H9 (cell line): ENCODE data around the gene DCAF15. TPM values are rescaled to one million over a fixed set of nuclear protein-coding genes. Genes with fewer than 3 reads are reported as not detected.

Experiments used
- DNase-seq: peaks from one replicate; pipeline ENCODE4 v3.0.0-alpha.2; 2017
- H2AFZ ChIP-seq: one replicate; pipeline ENCODE4 v1.6.1; 2013; ENCODE audit warnings: mild to moderate bottlenecking, low read length, control low read depth, moderate library complexity
- H2AK5ac ChIP-seq: 2 replicates; pipeline ENCODE4 v1.6.1; 2013; ENCODE audit warnings: low read length, control low read depth, mixed read lengths; ENCODE audit not compliant: insufficient read length
- H2BK120ac ChIP-seq: one replicate; pipeline ENCODE4 v1.6.1; 2013; ENCODE audit warnings: low read depth, mild to moderate bottlenecking, low read length, control low read depth, inconsistent platforms; ENCODE audit not compliant: poor library complexity, severe bottlenecking
- H2BK12ac ChIP-seq: 2 replicates; pipeline ENCODE4 v1.6.1; 2013; ENCODE audit warnings: low read length, control low read depth, mixed read lengths, low read depth; ENCODE audit not compliant: insufficient read length
- H2BK15ac ChIP-seq: 2 replicates; pipeline ENCODE4 v1.6.1; 2013; ENCODE audit warnings: low read depth, low read length, control low read depth
- H2BK20ac ChIP-seq: one replicate; pipeline ENCODE4 v1.6.1; 2013; ENCODE audit warnings: low read depth, mild to moderate bottlenecking, low read length, control low read depth, inconsistent platforms; ENCODE audit not compliant: poor library complexity, severe bottlenecking
- H2BK5ac ChIP-seq: 2 replicates; pipeline ENCODE4 v1.6.1; 2013; ENCODE audit warnings: low read length, control low read depth, mixed read lengths; ENCODE audit not compliant: insufficient read length
- H3K14ac ChIP-seq: 2 replicates; pipeline ENCODE4 v1.6.1; 2013; ENCODE audit warnings: low read length, control low read depth; ENCODE audit not compliant: insufficient read depth
- H3K18ac ChIP-seq: 2 replicates; pipeline ENCODE4 v1.6.1; 2013; ENCODE audit warnings: low read depth, mild to moderate bottlenecking, mixed read lengths, low read length, control low read depth; ENCODE audit not compliant: insufficient read length
- H3K23ac ChIP-seq: 2 replicates; pipeline ENCODE4 v1.6.1; 2013; ENCODE audit warnings: low read length, control low read depth, mixed read lengths, low read depth; ENCODE audit not compliant: insufficient read length
- H3K23me2 ChIP-seq: 2 replicates; pipeline ENCODE4 v1.6.1; 2013; ENCODE audit warnings: low read depth, mild to moderate bottlenecking, mixed read lengths, low read length, control low read depth; ENCODE audit not compliant: insufficient read length, poor library complexity, severe bottlenecking
- H3K27ac ChIP-seq: 2 replicates; pipeline ENCODE4 v1.5.1; 2013; ENCODE audit warnings: low read length, control low read depth, mixed read lengths, low read depth; ENCODE audit not compliant: insufficient read length
- H3K27me3 ChIP-seq: 2 replicates; pipeline ENCODE4 v1.6.1; 2013; ENCODE audit warnings: low read length, control low read depth, inconsistent platforms; ENCODE audit not compliant: insufficient read depth
- H3K4ac ChIP-seq: 2 replicates; pipeline ENCODE4 v1.6.1; 2013; ENCODE audit warnings: low read depth, mild to moderate bottlenecking, control low read depth, inconsistent platforms, low read length, moderate library complexity
- H3K4me1 ChIP-seq: 2 replicates; pipeline ENCODE4 v1.6.1; 2013; ENCODE audit warnings: low read length, control low read depth, inconsistent platforms; ENCODE audit not compliant: insufficient read depth
- H3K4me2 ChIP-seq: 2 replicates; pipeline ENCODE4 v1.6.1; 2013; ENCODE audit warnings: low read length, control low read depth, mixed read lengths; ENCODE audit not compliant: insufficient read length, insufficient read depth
- H3K56ac ChIP-seq: 2 replicates; pipeline ENCODE4 v1.6.1; 2013; ENCODE audit warnings: low read depth, mild to moderate bottlenecking, mixed read lengths, low read length, control low read depth; ENCODE audit not compliant: insufficient read length
- H3K79me1 ChIP-seq: 2 replicates; pipeline ENCODE4 v1.6.1; 2013; ENCODE audit warnings: low read depth, mild to moderate bottlenecking, moderate library complexity, low read length, control low read depth, inconsistent platforms; ENCODE audit not compliant: insufficient read depth, poor library complexity, severe bottlenecking
- H3K79me2 ChIP-seq: 2 replicates; pipeline ENCODE4 v1.6.1; 2013; ENCODE audit warnings: low read length, control low read depth, inconsistent platforms; ENCODE audit not compliant: insufficient read depth
- H3K9ac ChIP-seq: 2 replicates; pipeline ENCODE4 v1.6.1; 2013; ENCODE audit warnings: low read length, control low read depth, mixed read lengths; ENCODE audit not compliant: insufficient read length; ENCODE audit errors: extremely low read depth
- H3K9me3 ChIP-seq: one replicate; pipeline ENCODE4 v1.6.1; 2013; ENCODE audit warnings: low read depth, low read length, inconsistent platforms; ENCODE audit not compliant: control insufficient read depth
- H3T11ph ChIP-seq: one replicate; pipeline ENCODE4 v1.6.1; 2013; ENCODE audit warnings: mild to moderate bottlenecking, low read length, control low read depth, inconsistent platforms
- H4K20me1 ChIP-seq: one replicate; pipeline ENCODE4 v1.6.1; 2013; ENCODE audit not compliant: control insufficient read depth, insufficient read length, insufficient read depth
- H4K5ac ChIP-seq: 2 replicates; pipeline ENCODE4 v1.6.1; 2013; ENCODE audit warnings: low read depth, mild to moderate bottlenecking, mixed read lengths, low read length, control low read depth; ENCODE audit not compliant: insufficient read length
- H4K8ac ChIP-seq: replicated peaks from 2 replicates; pipeline ENCODE4 v1.6.1; 2013; ENCODE audit warnings: low read length, control low read depth, mixed read lengths, low read depth; ENCODE audit not compliant: insufficient read length
- H4K91ac ChIP-seq: 2 replicates; pipeline ENCODE4 v1.6.1; 2013; ENCODE audit warnings: low read depth, mild to moderate bottlenecking, moderate library complexity, mixed read lengths, low read length, control low read depth; ENCODE audit not compliant: insufficient read length
- H3K27ac Mint-ChIP-seq, 3 experiments: 2 replicates in 2 of 3; 3 replicates in 1 of 3; pipeline ENCODE4 v1.8.0; 2020 to 2021; ENCODE audit warnings: mixed read lengths in 3 of 3, mild to moderate bottlenecking in 1 of 3, moderate library complexity in 1 of 3
- H3K27me3 Mint-ChIP-seq: 2 replicates; pipeline ENCODE4 v1.8.0; 2021; ENCODE audit warnings: low read depth, mild to moderate bottlenecking, moderate library complexity, mixed read lengths
- H3K36me3 Mint-ChIP-seq, 3 experiments: 2 replicates in 2 of 3; 3 replicates in 1 of 3; pipeline ENCODE4 v1.8.0; 2020 to 2021; ENCODE audit warnings: low read depth in 3 of 3, mixed read lengths in 3 of 3; ENCODE audit not compliant: insufficient read depth in 1 of 3
- H3K4me1 Mint-ChIP-seq, 2 experiments: 2 replicates each; pipeline ENCODE4 v1.8.0; 2020; ENCODE audit warnings: mixed read lengths in 2 of 2
- H3K4me3 Mint-ChIP-seq, 2 experiments: 2 replicates in 1 of 2; 3 replicates in 1 of 2; pipeline ENCODE4 v1.8.0; 2020 to 2021; ENCODE audit warnings: mild to moderate bottlenecking in 2 of 2, mixed read lengths in 2 of 2, moderate library complexity in 1 of 2
- H3K9me3 Mint-ChIP-seq, 2 experiments: 2 replicates in 1 of 2; 3 replicates in 1 of 2; pipeline ENCODE4 v1.8.0; 2020; ENCODE audit warnings: mild to moderate bottlenecking in 2 of 2, mixed read lengths in 2 of 2, moderate library complexity in 1 of 2
- WGBS: extraction: QIAGEN DNeasy Blood & Tissue Kit; methylation state at CpG from one replicate; pipeline ENCODE4 v1.1.7; 2013; ENCODE audit warnings: missing lambda C conversion rate, low lambda C conversion rate, mixed read lengths; ENCODE audit not compliant: insufficient read length; ENCODE audit errors: extremely low coverage; 5-methylcytosine and 5-hydroxymethylcytosine counted together
- total RNA-seq: library from RNA; stranded (reverse); gene quantifications from 2 replicates; pipeline ENCODE4 v1.2.1, GENCODE V29; 2021
- TF ChIP-seq, protein P1 (sequence below): fragments of 200-600 bp; sonication (generic); conservative IDR thresholded peaks from 3 replicates; pipeline ENCODE4 v1.8.0; 2021; ENCODE audit warnings: antibody characterized with exemption, mild to moderate bottlenecking

DCAF15 gene
- total RNA-seq, 1 experiment from 2014 or later = 82.5 TPM

DNA sequence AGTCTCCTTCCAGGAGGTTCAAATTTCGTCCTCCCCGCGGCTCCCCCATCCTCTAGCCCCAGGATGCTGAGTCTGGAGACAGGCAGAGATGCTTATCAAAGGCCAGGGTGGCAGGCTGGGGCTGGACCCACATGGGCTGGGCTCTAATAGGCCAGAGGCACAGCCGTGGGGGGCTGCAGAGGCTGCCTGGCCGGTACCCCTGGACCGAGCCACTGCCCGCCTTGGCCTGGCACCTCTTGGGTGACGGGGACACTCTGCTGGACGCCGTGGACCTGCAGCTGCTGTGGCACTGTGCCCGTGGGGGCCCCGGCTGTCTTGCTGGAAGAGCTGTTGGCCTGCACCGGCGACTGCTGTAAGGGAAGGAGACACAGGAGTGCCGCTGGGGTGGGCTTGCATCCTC, 28.0 kb downstream of the DCAF15 start:
- H3K79me2 ChIP-seq = no peaks in the 10 kb centered on the region
- DNase-seq = no peak
- WGBS = no CpG with 5 or more reads among the region's 15 CpGs
- no peak overlapping the region for H2AK5ac ChIP-seq
- H3K23me2 ChIP-seq = no peaks in the 10 kb centered on the region
- no peak overlapping the region for H3K23ac ChIP-seq
- no peak overlapping the region for H2AFZ ChIP-seq
- no peak overlapping the region for H4K5ac ChIP-seq
- no peak overlapping the region for H3K14ac ChIP-seq
- TF ChIP-seq, protein P1, sequence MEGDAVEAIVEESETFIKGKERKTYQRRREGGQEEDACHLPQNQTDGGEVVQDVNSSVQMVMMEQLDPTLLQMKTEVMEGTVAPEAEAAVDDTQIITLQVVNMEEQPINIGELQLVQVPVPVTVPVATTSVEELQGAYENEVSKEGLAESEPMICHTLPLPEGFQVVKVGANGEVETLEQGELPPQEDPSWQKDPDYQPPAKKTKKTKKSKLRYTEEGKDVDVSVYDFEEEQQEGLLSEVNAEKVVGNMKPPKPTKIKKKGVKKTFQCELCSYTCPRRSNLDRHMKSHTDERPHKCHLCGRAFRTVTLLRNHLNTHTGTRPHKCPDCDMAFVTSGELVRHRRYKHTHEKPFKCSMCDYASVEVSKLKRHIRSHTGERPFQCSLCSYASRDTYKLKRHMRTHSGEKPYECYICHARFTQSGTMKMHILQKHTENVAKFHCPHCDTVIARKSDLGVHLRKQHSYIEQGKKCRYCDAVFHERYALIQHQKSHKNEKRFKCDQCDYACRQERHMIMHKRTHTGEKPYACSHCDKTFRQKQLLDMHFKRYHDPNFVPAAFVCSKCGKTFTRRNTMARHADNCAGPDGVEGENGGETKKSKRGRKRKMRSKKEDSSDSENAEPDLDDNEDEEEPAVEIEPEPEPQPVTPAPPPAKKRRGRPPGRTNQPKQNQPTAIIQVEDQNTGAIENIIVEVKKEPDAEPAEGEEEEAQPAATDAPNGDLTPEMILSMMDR = no peak
- H2BK120ac ChIP-seq = no peak overlapping the region
- no peak overlapping the region for H3K56ac ChIP-seq
- Mint-ChIP-seq H3K27me3 (no peaks in the 10 kb centered on the region), H3K36me3 (peaks cover 0 to 13% (median 6%) of the 10 kb centered on the region in 3 experiments; a peak in 4 of 7 replicates), H3K27ac (no peak overlapping the region), H3K4me1 (peaks cover 17 to 29% of the 10 kb centered on the region in 2 experiments), H3K4me3 (no peak overlapping the region; a peak in 1 of 5 replicates), H3K9me3 (no peaks in the 10 kb centered on the region; a peak in 1 of 5 replicates)
- no peak overlapping the region for H3K18ac ChIP-seq
- no peak overlapping the region for H2BK15ac ChIP-seq
- H3K9ac ChIP-seq = no peak overlapping the region
- peaks cover under 1% of the 10 kb centered on the region; the same call in 1 of the 2 replicates for H3K4me1 ChIP-seq
- no peak overlapping the region for H2BK20ac ChIP-seq
- no peak overlapping the region for H3K27ac ChIP-seq
- no peaks in the 10 kb centered on the region for H3K27me3 ChIP-seq
- H3K4ac ChIP-seq = no peak overlapping the region
- no peak overlapping the region for H3K4me2 ChIP-seq
- H3K79me1 ChIP-seq = no peaks in the 10 kb centered on the region
- H4K91ac ChIP-seq = no peak overlapping the region
- no peak overlapping the region for H3T11ph ChIP-seq
- H2BK5ac ChIP-seq = no peak overlapping the region
- H3K9me3 ChIP-seq = no peaks in the 10 kb centered on the region
- no peaks in the 10 kb centered on the region for H4K20me1 ChIP-seq
- H4K8ac ChIP-seq = no peak overlapping the region
- H2BK12ac ChIP-seq = no peak overlapping the region
